IPS-18a (cell line): ENCODE results near the gene FOXRED2.
A peak's percentile ranks its signal among the peaks of the same experiment; 100 is the strongest.
"Not testable (repeated sequence)": the region's sequence is repeated elsewhere in the genome, so short reads cannot be mapped to it uniquely, and the experiment has no call there.

Experiments
- H3K27ac ChIP-seq: one replicate; pipeline ENCODE4 v1.5.1; 2013; ENCODE audit warnings: low read length
- H3K27me3 ChIP-seq: one replicate; pipeline ENCODE4 v1.6.1; 2013; ENCODE audit warnings: mild to moderate bottlenecking, low read length; ENCODE audit not compliant: control insufficient read depth, insufficient read depth
- H3K36me3 ChIP-seq: one replicate; pipeline ENCODE4 v1.6.1; 2013; ENCODE audit warnings: low read depth, low read length; ENCODE audit not compliant: control insufficient read depth
- H3K4me1 ChIP-seq: one replicate; pipeline ENCODE4 v1.6.1; 2013; ENCODE audit warnings: low read depth, low read length; ENCODE audit not compliant: control insufficient read depth
- H3K4me3 ChIP-seq: one replicate; pipeline ENCODE4 v1.5.1; 2013; ENCODE audit warnings: low read length
- H3K9ac ChIP-seq: one replicate; pipeline ENCODE4 v1.6.1; 2013; ENCODE audit warnings: mild to moderate bottlenecking, low read length, moderate library complexity
- H3K9me3 ChIP-seq: one replicate; pipeline ENCODE4 v1.6.1; 2013; ENCODE audit warnings: low read depth, low read length; ENCODE audit not compliant: control insufficient read depth

FOXRED2 gene

GRCh38 chr22:36454916-36455570, 51.8 kb downstream of the FOXRED2 start:
- Histone ChIP-seq H3K9ac (peak overlapping the region; percentile 76), H3K4me1 (peaks cover 12% of the 10 kb centered on the region)

DNA sequence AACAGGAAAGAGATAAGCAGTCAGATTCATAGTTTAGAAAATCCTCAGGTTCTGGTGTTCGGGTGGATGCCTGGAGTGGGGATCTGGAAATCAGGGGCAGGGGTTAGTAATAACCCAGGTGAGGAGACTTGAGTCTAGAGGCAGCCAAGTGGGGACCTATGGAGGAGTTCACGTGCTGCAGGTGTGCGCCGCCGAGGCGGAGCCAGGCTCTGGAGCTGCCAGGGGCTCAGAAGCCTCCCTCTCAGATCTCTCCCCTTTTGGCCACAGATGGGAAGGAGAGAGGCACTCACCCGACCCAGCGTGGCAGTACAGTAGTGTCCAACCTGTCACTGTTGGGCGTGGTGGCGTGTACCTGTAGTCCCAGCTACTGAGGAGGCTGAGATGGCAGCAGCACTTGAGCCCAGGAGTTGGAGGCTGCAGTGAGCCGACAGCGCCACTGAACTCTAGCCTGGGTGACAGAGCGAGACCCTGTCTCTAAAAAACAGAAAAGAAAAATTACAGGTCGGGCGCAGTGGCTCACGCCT, 52.9 kb downstream of the FOXRED2 start:
- H3K36me3 ChIP-seq = no peaks in the 10 kb centered on the region
- H3K9me3 ChIP-seq = no peaks in the 10 kb centered on the region
- no peak overlapping the region for H3K27ac ChIP-seq
- H3K9ac ChIP-seq = no peak overlapping the region
- H3K4me1 ChIP-seq = peaks cover 8% of the 10 kb centered on the region
- H3K27me3 ChIP-seq = no peaks in the 10 kb centered on the region
- H3K4me3 ChIP-seq = no peak overlapping the region

More at GRCh38 chr22:36454916-36455570, 51.8 kb downstream of the FOXRED2 start:
- peak overlapping the region; percentile 61 for H3K4me3 ChIP-seq
- no peaks in the 10 kb centered on the region for H3K9me3 ChIP-seq
- no peaks in the 10 kb centered on the region for H3K27me3 ChIP-seq
- no peaks in the 10 kb centered on the region for H3K36me3 ChIP-seq
- H3K27ac ChIP-seq = peak overlapping the region; percentile 65

- H3K4me1 ChIP-seq, H3K4me3 ChIP-seq: not testable (repeated sequence)
These were observed 53.7 kb downstream of the FOXRED2 start for GRCh38 chr22:36452978-36453607.

GRCh38 chr22:36452250-36452977, 54.4 kb downstream of the FOXRED2 start:
- H3K27me3 ChIP-seq = no peaks in the 10 kb centered on the region
- no peaks in the 10 kb centered on the region for H3K36me3 ChIP-seq
- no peak overlapping the region for H3K9ac ChIP-seq
- H3K9me3 ChIP-seq = no peaks in the 10 kb centered on the region
- no peak overlapping the region for H3K27ac ChIP-seq
- H3K4me3 ChIP-seq = no peak overlapping the region
- H3K4me1 ChIP-seq = peaks cover 8% of the 10 kb centered on the region

More at GRCh38 chr22:36452978-36453607, 53.7 kb downstream of the FOXRED2 start:
- not testable (repeated sequence) for H3K27ac ChIP-seq, H3K27me3 ChIP-seq, H3K36me3 ChIP-seq, H3K9ac ChIP-seq, H3K9me3 ChIP-seq

GRCh38 chr22:36450923-36451322, 55.9 kb downstream of the FOXRED2 start:
- not testable (repeated sequence) for H3K4me1 ChIP-seq, H3K9ac ChIP-seq, H3K27ac ChIP-seq

GRCh38 chr22:36449596-36450175, 57.2 kb downstream of the FOXRED2 start:
- Histone ChIP-seq H3K36me3 (no peaks in the 10 kb centered on the region), H3K27me3 (no peaks in the 10 kb centered on the region), H3K4me3 (no peak overlapping the region), H3K9ac (no peak overlapping the region), H3K27ac (no peak overlapping the region), H3K9me3 (no peaks in the 10 kb centered on the region), H3K4me1 (peaks cover 3% of the 10 kb centered on the region)

More at GRCh38 chr22:36450923-36451322, 55.9 kb downstream of the FOXRED2 start:
- not testable (repeated sequence) for H3K4me3 ChIP-seq, H3K9me3 ChIP-seq, H3K27me3 ChIP-seq, H3K36me3 ChIP-seq

DNA sequence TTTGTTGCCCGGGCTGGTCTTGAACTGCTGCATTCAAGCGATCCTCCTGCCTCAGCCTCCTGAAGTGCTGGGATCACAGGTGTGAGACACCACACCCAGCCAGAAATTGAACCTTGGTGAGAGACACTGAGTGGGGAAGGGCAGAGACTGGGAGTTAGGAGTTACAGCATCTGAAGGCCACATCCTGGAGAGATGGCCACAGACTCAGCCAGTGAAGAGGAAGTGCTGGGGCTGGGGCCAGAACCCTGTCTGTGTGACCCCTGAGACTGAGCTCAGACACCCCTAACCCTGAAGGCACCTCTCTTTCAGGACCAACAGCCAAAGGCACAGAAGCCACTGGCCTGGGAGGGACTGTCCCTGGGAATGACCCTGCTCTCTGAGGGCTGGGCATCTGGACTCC, 59.2 kb downstream of the FOXRED2 start:
- Histone ChIP-seq H3K27me3 (no peaks in the 10 kb centered on the region), H3K9ac (no peak overlapping the region), H3K9me3 (no peaks in the 10 kb centered on the region), H3K36me3 (no peaks in the 10 kb centered on the region), H3K27ac (no peak overlapping the region), H3K4me1 (peaks cover 3% of the 10 kb centered on the region), H3K4me3 (no peak overlapping the region)

GRCh38 chr22:36445158-36445668, 61.6 kb downstream of the FOXRED2 start:
- H3K4me1 ChIP-seq = no peaks in the 10 kb centered on the region
- H3K4me3 ChIP-seq = no peak overlapping the region
- H3K27ac ChIP-seq = no peak overlapping the region
- no peaks in the 10 kb centered on the region for H3K27me3 ChIP-seq
- no peaks in the 10 kb centered on the region for H3K9me3 ChIP-seq
- H3K9ac ChIP-seq = no peak overlapping the region
- no peaks in the 10 kb centered on the region for H3K36me3 ChIP-seq

- no peaks in the 10 kb centered on the region for H3K4me1 ChIP-seq
- no peaks in the 10 kb centered on the region for H3K36me3 ChIP-seq
- no peaks in the 10 kb centered on the region for H3K9me3 ChIP-seq
- no peak overlapping the region for H3K4me3 ChIP-seq
- no peaks in the 10 kb centered on the region for H3K27me3 ChIP-seq
- no peak overlapping the region for H3K27ac ChIP-seq
- H3K9ac ChIP-seq = no peak overlapping the region
These were observed 63.6 kb downstream of the FOXRED2 start for GRCh38 chr22:36443198-36443770.

DNA sequence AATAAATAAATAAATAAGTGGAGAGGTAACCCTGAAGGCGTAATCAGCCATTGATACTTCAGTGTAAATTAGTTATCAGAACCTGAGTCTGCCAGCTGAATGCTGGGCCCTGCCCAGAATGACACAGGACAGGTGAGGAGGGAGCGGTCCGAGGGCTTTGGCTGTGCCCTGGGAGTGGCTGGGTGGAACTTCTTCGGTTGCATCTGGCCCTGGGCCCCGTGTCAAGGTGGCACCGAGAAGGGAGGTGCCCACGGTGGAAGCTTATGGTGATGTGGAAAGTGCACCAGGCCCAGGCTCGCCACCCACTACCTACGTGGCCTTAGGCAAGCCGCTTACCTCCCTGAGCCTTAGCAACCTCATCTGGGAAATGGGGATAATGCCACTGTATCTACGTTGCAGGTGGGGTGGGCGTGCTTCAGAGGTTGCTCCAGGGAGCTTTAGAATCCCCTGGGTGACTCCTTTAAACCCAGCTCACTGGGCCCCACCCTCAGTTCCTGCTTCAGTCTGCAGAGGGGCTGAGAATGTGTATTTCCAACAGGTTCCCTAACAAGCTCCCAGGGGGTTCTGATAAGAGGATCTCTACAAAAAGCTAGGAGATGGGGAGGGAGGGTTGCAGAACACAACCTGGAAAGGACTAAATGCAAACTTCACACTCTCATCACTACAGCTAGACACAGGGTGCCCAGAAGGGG, 64.2 kb downstream of the FOXRED2 start:
- no peaks in the 10 kb centered on the region for H3K27me3 ChIP-seq
- H3K27ac ChIP-seq = no peak overlapping the region
- H3K9me3 ChIP-seq = no peaks in the 10 kb centered on the region
- H3K9ac ChIP-seq = no peak overlapping the region
- no peak overlapping the region for H3K4me3 ChIP-seq
- H3K4me1 ChIP-seq = no peaks in the 10 kb centered on the region
- H3K36me3 ChIP-seq = no peaks in the 10 kb centered on the region
